DMS79 treated with DMSO at 0.1 percent for 48 hours (cell line): Measurements from ENCODE around the gene CFAP46.
"Not testable (repeated sequence)": the region's sequence is repeated elsewhere in the genome, so short reads cannot be mapped to it uniquely, and the experiment has no call there.

Experiments
- DNase-seq: peaks from one replicate; lab custom pipeline; 2025; lab: John Stamatoyannopoulos, UW

Gene CFAP46

DNA sequence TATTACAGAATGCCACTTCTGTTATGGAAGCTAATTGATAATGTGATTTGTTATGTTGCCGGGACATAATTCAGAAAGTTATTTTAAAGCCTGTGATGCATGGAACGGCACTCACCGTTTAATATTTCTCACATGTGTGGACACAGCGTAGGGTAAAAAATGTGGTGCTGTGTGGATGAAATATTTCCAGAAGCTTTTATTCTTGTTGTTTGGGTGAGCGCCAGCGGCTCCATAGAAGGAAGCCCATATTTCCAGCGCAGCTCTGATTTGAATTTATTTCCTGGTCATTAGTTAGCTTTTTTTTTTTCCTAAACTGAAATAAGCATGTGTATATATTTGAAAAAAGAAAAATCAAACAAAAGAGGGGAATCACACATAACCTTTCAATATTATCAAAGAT is 136.3 kb downstream of the CFAP46 start:
- no peak for DNase-seq

DNA sequence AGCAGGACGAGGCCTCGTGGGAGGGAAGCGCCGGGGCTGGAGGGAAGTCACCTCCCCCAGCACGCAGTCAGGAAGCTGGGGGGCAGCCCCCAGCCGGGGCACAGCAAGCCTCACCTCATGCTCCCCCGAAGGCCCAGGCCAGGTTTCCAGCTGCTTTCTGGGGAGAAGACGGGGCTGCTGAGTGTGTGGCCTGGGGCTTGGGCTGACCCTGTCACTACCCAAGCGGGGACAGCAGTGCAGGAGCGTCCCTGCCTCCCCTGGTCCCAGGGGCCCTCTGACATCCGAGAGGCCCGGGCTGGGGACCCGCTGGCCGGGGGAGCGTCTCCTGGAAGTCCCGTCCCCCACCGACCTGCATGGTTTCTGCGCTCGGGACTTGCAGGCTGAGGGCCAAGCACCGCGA is 136.8 kb downstream of the CFAP46 start:
- no peak for DNase-seq

DNA sequence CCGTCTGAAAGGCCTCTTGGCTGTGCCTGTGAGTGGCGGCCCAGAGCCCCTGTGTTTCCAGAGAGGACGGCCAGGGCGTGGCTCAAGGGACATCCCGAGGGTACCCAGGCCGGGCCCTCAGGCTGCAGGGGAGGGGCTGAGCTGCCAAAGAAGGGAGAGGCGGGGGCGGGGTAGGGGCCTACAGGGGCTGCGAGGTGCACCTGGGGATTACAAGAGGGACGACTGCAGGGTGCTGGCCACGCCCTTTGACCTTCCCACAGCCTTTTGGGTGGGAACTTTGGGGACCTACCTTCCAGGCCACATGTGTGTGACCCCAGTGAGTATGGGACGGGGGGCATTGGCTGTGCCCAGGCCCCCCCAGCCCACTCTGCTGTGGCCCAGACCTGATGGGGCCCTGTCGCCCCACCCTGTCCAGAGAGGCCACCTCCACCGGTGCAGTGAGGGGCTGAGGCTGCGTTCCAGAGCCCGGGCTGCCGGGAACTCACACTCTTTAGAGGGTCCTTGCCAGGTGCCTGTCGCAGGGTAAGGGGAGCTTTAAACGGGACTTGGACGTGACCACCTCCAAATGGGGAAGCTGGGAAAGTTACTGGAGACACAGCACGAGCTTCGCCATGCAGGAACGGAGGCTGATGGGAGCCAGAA is 137.5 kb downstream of the CFAP46 start:
- DNase-seq: no peak

DNA sequence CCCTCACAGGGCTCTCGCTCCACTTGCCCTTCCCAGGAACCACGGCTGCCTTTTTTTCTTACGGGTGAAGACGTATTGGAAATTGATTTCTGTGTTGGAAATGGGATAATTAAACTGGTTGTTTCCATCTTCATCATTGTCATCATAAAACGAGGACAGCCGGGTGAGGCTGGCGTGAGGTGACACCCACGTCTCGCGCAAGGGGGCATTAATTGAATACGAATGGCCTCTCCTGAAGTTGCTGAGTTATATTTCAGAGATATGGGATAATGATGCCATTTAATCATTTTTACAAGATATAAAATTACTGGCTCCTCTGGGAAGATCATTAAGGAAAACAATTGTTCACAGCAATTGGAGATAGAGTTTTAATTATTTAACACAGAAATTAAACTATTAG is 138.1 kb downstream of the CFAP46 start:
- DNase-seq: no peak

DNA sequence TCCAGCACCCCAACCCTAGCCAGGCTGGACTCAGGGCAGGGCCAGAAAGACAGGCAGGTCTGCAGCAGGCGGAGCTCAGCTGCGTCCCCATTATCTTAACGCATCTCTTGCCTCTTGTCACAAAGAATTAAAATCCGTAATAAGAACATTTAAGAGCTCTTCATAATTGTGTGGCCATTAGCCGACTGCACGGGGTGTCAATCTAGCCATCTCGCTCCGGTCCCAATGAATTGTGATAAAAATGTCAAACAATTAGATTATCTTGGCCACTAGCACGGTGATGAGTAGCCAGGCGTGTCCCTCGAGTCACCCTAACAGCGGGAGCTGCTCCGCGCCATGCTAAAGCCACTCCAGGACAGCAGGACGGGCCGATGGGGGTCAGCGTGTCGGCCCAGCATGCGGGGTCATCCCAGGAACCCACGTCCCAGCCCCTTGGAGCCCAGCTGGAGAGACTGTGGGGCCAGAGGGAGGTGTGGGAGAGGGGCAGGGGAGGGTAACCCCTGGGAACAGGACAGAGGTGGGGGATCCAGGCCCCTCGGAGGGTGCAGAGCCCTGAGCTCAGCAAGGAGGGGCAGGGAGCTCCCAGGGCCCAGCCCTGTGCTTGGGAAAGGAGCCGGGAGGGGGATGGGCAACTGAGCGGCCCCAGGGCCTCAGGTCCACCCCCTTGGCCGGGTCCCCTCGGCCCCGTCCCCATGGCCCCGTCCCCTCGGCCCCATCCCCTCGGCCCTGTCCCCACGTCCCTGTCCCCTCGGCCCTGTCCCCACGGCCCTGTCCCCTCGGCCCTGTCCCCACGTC is 138.8 kb downstream of the CFAP46 start:
- no peak for DNase-seq

DNA sequence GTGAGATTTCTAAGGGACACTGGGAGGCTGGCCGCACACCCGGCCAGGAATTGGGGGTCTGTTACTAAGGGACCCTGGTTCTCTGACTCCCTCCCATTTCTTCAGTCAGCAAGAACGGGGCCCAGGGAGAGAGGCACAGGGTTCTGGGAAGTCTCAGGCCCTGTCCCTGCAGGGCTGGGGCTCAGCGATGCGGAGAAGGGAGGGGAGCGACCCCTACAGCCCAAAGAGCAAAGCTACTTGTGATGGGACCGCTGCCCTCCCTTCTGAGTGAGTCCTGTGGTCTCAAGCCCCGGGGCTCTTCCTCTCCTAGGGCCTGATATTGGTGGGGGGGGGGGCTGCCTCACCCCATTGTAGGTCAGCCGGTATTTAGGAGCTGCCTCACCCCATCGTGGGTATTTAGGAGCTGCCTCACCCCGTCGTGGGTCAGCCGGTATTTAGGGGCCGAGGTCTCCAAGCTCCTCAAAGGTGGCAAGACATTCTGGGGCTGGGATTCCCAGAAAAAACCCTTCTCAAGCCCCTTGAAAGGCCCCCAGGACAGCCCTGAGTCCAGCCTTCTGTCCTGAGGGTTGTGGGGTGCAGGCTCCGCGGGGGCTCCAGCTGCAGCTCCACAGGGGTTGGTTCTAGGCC is 139.6 kb downstream of the CFAP46 start:
- DNase-seq: no peak

DNA sequence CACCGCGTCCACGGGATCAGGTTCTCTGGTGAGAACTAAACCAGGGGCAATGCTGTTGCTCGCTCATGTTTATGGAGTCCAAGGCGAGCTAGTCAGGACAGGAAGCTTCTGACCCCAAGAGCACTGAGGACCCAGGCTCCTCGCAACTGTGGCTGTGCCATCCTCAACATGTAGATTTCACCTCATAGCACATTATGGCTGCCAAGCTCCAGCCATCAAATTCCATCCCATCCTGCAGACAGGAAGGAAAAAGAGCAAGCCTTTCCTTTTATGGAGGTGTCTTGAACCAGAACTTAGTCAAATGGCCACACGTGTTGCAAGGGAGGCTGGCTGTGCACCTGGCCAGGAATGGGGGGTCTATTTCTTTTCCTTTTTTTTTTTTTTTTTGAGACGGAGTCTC is 140.3 kb downstream of the CFAP46 start:
- DNase-seq: no peak

DNA sequence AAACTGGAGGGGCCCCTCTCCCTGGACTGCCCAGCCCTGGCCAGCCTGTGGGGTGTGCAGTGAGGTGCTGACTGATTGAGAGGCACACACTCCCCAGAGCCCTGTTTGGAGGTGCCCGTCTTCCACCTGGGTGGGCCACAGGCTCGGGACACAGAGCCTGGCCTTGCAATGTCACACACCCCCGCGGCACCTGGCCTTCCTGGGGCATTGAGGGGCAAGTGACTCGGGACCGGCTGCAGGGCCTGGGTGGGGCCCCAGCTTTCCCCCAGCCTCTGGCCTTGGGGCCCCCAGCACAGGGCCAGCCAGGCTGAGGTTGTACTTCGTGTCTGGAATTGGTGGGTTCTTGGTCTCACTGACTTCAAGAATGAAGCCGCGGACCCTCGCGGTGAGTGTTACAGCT is 142.5 kb downstream of the CFAP46 start:
- no peak for DNase-seq

DNA sequence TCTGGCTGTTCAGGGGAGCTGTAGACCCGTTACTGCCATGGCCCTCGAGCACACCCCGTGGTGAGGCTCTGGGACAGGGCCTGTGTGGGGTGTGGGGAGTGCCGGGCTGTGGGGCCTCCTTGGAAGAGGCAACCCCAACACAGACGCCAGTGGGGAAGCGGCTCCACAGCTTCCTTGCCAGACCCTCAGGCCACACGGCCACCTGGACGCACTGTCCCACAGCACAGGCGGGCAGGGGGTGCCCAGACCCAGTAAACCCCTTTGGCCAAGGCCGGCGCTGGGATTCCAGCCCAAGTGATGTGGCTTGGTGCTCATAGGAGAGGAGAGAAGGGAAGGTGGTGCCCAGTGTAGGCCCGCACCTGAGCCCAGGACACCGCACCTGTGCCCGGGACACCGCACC is 143.5 kb downstream of the CFAP46 start:
- DNase-seq: no peak

DNA sequence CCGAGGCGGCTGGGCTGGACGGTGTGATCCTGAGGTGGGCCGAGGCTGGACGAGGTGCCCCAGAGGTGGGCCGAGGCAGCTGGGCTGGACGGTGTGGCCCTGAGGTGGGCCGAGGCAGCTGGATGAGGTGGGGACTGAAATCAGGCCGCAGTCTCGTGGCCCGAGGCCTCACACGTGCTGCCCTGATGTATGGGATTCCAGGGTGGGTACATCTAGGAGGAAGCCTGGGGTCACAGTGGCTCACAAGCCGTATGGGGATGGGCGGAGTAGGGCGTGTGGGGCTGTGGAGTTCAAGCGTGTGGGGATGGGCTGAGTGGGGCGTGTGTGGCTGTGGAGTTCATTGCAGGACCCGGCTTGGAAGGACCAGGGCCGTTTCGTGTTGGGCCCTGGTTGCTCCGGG is 144.0 kb downstream of the CFAP46 start:
- no peak for DNase-seq

DNA sequence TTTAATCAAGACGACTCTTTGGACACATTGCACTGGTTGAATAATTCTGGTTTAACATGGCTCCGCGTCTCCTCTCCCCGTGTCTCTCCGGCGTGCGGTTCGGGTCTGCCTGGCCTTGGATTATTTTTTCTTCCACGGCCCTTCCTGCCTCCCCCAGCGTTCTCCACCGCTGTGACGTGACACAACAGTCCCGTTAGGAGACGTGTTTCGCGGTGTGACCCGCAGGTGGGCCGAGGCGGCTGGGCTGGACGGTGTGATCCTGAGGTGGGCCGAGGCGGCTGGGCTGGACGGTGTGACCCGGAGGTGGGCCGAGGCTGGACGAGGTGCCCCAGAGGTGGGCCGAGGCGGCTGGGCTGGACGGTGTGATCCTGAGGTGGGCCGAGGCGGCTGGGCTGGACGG is 144.4 kb downstream of the CFAP46 start:
- not testable (repeated sequence) for DNase-seq

DNA sequence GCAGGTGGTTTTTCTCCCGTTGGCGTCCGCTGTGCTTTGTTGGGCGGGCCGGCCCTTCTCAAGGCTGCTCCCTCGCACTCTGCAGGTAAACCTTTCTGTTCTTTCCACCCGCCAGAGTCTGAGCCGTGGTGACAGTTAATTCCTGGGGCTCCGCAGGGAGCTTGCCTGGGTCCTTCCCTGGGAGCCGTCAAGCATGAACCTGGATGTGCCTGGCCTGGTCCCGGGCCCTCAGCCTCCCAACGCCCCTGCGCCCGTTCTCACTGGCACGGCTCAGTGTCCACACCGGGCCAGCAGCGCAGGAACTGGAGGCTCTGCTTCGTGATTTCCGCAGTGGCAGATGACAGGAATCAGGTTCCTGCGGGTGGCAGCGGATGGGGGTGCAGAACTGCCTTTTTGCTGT is 145.5 kb downstream of the CFAP46 start:
- DNase-seq: no peak

DNA sequence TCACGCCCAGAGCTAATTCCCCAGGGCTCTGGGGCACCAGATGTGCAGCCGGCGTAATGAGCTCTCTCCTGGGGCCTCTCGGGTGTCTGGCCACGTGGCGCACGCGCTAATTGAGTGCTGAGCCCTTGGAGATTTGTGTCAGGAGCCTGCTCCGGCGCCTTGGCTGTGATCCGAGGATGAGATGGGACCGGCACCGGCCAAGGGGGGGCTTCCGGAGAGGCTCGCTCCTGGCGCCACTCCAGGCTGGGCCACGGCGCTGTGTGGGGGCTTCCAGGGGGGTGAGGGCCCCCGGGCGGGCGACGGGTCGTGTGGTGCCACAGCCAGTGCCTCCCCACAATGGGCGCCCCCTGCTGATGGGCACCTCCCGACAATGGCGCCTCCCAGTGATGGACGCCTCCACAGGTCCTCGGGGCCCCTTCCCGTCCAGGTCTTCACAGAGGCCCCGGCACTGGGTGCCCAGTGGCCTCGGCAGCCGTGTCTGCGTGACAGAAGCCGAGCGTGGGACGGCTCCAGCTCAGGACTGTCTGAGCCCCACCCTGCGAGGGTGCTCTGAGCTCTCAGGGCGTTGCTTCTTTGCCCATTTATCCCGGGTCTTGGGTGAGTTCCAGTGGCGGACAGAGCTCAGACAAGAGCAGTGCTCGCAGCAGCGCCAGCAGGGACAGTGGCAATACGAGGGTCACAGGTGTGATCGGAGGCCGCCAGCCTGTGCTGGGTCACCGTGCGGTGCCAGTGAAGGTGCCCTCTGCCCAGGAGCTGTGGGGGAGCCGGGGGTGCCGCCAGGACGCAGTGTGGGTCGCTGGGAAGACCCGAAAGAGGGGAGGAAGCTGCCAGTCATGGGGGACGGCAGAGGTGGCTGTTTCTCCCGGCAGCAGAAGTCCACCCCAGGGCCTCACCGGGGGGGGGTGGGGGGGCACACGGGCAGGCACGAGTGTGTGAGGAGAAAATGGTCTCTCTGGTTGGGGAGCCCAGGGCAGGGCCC is 148.2 kb downstream of the CFAP46 start:
- no peak for DNase-seq

DNA sequence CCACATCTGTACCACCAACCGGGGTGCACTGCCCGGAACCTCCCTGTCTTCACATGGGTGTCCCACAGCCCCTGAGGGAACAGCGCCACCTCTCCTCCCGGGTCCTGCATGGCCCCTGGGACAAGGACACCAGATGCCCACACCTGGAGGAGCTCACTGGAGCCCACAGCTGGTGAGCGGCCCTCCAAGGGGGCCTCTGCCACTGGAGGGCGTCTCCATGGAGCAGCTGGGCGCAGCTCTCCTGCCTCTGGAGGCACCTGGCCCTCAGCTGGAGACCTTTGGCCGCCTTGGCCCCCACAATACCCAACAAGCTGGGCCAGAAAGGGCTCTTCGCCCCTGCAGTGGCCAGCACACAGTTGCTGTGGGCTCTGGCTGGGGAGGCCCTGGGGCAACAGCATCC is 149.2 kb downstream of the CFAP46 start:
- no peak for DNase-seq

DNA sequence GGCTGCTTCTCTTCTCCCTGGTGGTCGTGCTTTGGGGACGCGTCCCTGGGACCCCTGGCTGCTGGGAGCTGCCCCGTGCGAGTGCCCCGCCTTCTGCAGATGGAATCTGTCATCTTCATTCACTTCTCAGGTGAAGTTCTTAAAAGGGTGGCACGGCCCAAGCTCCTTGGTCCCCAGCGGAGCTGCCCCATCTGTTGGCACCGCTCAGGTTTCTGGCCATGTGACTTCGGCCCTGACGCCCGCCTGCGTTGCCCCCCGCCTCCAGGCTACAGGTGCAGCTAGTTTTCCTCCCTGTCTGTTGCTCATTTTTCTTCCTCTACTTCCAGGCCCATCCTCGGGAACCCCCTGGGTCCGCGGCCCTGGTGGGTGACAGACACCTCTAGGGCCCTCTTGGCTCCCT is 149.6 kb downstream of the CFAP46 start:
- DNase-seq: no peak

DNA sequence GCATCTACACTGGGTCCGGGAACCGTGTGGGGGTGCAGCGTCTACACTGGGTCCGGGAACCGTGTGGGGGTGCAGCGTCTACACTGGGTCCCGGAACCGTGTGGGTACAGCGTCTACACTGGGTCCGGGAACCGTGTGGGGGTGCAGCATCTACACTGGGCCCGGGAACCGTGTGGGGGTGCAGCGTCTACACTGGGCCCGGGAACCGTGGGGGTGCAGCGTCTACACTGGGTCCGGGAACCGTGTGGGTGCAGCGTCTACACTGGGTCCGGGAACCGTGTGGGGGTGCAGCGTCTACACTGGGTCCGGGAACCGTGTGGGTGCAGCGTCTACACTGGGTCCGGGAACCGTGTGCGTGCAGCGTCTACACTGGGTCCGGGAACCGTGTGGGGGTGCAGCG is 150.3 kb downstream of the CFAP46 start:
- DNase-seq: not testable (repeated sequence)

DNA sequence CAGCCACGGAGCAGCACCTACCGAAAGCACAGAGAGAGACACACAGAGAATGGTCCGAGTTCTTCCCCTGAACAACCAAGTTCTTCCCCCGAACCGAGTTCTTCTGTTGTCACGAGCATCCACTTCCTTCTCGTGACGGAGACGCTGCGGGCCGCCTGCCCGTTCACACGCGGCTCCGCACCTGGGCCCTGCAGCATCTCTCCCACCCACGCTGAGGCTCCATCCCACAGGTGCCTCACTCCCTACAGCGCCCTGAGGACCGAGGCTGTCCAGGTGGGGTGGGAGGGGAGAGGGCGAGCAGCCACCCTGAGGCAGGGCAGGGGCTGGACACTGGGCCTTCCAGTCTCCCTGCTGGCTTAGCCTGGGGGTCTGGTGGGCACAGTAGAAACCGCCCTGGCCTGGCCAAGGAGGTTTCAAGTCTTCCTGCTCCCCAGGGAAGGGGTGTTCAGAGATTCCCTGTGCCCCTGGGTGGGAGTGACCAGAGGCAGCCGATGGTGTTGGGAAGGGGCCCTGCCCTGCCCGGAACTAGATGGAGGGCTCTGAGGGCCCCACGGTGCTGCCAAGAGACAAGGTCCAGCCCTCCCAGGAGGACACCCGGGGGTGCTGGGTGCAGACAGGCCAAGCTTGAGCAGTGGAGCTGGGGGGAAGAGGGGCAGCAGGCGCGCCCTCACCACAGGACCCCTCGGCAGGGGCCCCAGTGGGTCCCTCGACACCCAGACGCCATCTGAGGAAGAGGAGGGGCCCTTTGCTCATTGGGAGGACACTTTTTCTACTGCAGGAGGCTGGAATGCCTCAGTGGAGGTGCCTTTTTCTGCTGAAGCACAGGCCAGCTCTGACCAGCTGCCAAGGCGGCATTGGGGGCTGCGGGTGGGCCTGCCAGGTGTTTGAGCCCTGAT is 151.2 kb downstream of the CFAP46 start:
- DNase-seq: no peak

DNA sequence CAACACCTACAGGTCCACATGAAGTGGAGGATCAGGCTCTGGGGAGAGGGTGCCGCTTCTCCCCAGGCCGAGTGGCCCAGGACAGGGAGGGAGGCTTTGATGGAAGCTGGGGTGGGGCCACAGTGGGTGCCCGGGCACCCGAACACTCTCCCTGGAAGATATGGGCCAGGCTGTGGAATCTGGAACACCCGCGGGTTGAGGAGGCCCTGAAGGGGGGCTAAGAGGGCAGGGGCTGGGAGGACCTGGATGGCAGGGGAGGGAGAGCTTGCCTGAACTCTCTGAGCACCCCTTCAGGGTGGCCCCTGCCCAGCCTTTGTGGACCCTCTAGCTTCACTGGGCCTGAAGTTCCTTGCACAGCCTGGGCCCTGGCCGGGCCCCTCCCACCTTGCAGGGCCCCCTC is 151.9 kb downstream of the CFAP46 start:
- no peak for DNase-seq

DNA sequence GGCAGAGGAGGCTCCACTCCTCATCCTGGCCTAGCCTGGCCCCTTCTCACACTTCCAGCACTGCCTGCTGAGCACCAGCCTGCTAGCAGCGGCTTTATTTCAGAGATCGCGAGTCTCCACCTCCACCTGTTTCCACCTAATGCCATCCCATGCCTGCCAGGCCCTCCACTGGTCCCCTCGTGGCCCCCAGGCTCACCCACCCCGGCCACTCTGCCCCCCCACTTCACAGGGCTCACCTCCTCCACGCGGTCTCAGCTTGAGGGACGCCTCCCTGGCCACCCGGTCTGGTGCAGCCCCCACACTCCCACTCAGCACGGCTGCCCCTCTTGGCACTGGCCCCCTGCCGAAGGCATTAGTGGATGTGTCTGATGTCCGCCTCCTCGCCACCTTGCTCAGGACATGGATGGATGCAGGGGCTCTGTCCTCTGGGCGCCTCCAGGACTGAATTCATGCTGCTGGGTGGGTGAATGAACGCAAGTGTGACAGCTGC is 152.7 kb downstream of the CFAP46 start:
- no peak for DNase-seq

DNA sequence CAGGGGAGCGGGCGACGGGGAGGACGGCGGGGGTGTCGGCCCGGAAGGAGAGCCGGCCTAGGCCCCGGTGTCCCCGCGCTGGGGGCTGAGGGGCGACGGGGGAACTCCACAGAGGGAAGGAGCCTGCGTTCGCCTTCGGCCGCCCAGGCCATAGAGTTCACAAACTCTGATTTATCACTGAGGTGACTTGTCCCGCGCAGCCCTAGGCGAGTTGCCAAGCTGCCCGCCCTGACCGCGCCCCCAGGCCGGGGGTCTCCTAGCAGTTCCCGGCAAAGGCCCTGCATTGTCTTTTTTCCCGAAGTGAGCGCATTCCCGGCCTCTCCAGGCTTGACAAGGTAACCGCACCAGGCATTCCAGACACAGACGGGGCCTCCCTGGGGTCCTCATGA is 153.5 kb downstream of the CFAP46 start:
- DNase-seq: no peak
